Naive thymus-derived CD4-positive, alpha-beta T cell (primary cell): ENCODE measurements around the gene WFDC1. TPM values are rescaled to one million over a fixed set of nuclear protein-coding genes. Genes with fewer than 3 reads are reported as not detected.

Experiments
- ATAC-seq: fragments of 150-1000 bp; cut with Tn5 transposase; 2 replicates; pipeline ENCODE4 v1.10.0; 2021; ENCODE audit warnings: mild to moderate bottlenecking, moderate library complexity
- CTCF ChIA-PET: fragments of 350-600 bp; sonication (Branson Sonifier 250); formaldehyde crosslinking; loops from one replicate; lab custom pipeline; 2021; ENCODE audit warnings: antibody characterized with exemption; lab: Charles Lee
- POLR2A ChIA-PET: fragments of 350-600 bp; sonication (Branson Sonifier 250); formaldehyde crosslinking; loops from one replicate; lab custom pipeline; 2021; ENCODE audit warnings: antibody characterized with exemption, inconsistent platforms; lab: Charles Lee
- DNase-seq, 9 donors: peaks; one replicate each; pipeline versions ENCODE4 v3.0.0 to v3.0.0-alpha.2; 2020 to 2022; ENCODE audit warnings: mixed read lengths in 1 of 9
- H3K27ac ChIP-seq: one replicate; pipeline ENCODE4 v1.7.0; 2013; ENCODE audit warnings: mild to moderate bottlenecking, low read depth, low read length, moderate library complexity
- H3K27me3 ChIP-seq, 2 donors: one replicate each; pipeline ENCODE4 v1.7.0; 2013; ENCODE audit warnings: low read length in 2 of 2, mild to moderate bottlenecking in 2 of 2, moderate library complexity in 2 of 2; ENCODE audit not compliant: control insufficient read depth in 2 of 2, insufficient read depth in 2 of 2
- H3K36me3 ChIP-seq, 3 experiments: 1 replicate in 2 of 3; 2 replicates in 1 of 3; pipeline ENCODE4 v1.7.0; 2013; ENCODE audit warnings: low read length in 3 of 3, mild to moderate bottlenecking in 3 of 3, moderate library complexity in 1 of 3; ENCODE audit not compliant: insufficient read depth in 3 of 3, control insufficient read depth in 2 of 3
- H3K4me1 ChIP-seq, 2 donors: one replicate each; pipeline ENCODE4 v1.7.0; 2013; ENCODE audit warnings: low read length in 2 of 2, mild to moderate bottlenecking in 2 of 2, moderate library complexity in 1 of 2; ENCODE audit not compliant: control insufficient read depth in 2 of 2, insufficient read depth in 2 of 2
- H3K4me3 ChIP-seq: 2 replicates; pipeline ENCODE4 v1.7.0; 2013; ENCODE audit warnings: mild to moderate bottlenecking, low read length
- H3K9me3 ChIP-seq, 3 experiments: 1 replicate in 2 of 3; 2 replicates in 1 of 3; pipeline ENCODE4 v1.7.0; 2013; ENCODE audit warnings: low read length in 3 of 3; ENCODE audit not compliant: control insufficient read depth in 2 of 3
- H3K27ac Mint-ChIP-seq, 9 donors: one replicate each; pipeline ENCODE4 v1.8.0; 2020 to 2022; ENCODE audit warnings: mixed read lengths in 9 of 9, mild to moderate bottlenecking in 8 of 9, moderate library complexity in 5 of 9, inconsistent platforms in 2 of 9
- H3K27me3 Mint-ChIP-seq, 5 donors: one replicate each; pipeline ENCODE4 v1.8.0; 2021 to 2022; ENCODE audit warnings: mixed read lengths in 5 of 5, mild to moderate bottlenecking in 1 of 5
- H3K36me3 Mint-ChIP-seq, 5 donors: one replicate each; pipeline ENCODE4 v1.8.0; 2020 to 2022; ENCODE audit warnings: mixed read lengths in 5 of 5, mild to moderate bottlenecking in 3 of 5, inconsistent platforms in 1 of 5
- H3K4me1 Mint-ChIP-seq, 7 donors: one replicate each; pipeline ENCODE4 v1.8.0; 2020 to 2022; ENCODE audit warnings: mixed read lengths in 7 of 7, mild to moderate bottlenecking in 3 of 7, inconsistent platforms in 1 of 7
- H3K4me3 Mint-ChIP-seq, 10 donors: one replicate each; pipeline ENCODE4 v1.8.0; 2020 to 2022; ENCODE audit warnings: mild to moderate bottlenecking in 10 of 10, mixed read lengths in 10 of 10, moderate library complexity in 6 of 10, inconsistent platforms in 2 of 10
- H3K9me3 Mint-ChIP-seq, 11 donors: one replicate each; pipeline ENCODE4 v1.8.0; 2020 to 2022; ENCODE audit warnings: mixed read lengths in 11 of 11, mild to moderate bottlenecking in 4 of 11, inconsistent platforms in 1 of 11, moderate library complexity in 1 of 11
- intact Hi-C, 2 donors: fragments of 100-400 bp; cut with micrococcal nuclease; formaldehyde crosslinking; loops; one replicate each; pipeline ENCODE4 v1.15.1; 2023
- polyA plus RNA-seq, 2 donors: library from polyadenylated mRNA; unstranded; fragments of 300-500 nt; fragmentation: Illumina TruSeq; gene quantifications; one replicate each; pipeline ENCODE4 v1.2.3, GENCODE V29; 2021
- total RNA-seq, 6 experiments: library from RNA in 5 of 6; stranded (reverse) in 5 of 6; gene quantifications; 1 replicate in 5 of 6; 2 replicates in 1 of 6; pipeline ENCODE4 v1.2.3 and lab custom pipeline; 2021 to 2026

Gene WFDC1
- total and polyA plus RNA-seq, 7 experiments from 2014 or later = not detected

GRCh38 chr16:84294117-84294516 lies 561 bp upstream of the WFDC1 start:
- Mint-ChIP-seq H3K36me3 (peaks cover 0 to 8% (median 0%) of the 10 kb centered on the region in 5 donors), H3K27me3 (peaks cover 30 to 53% (median 44%) of the 10 kb centered on the region in 5 donors), H3K4me1 (peaks cover 0 to 19% (median 12%) of the 10 kb centered on the region in 7 donors), H3K4me3 (peak overlapping the region in 8 of 10 donors; percentile 8 to 68 (median 50)), H3K27ac (no peak overlapping the region), H3K9me3 (no peaks in the 10 kb centered on the region)
- Histone ChIP-seq H3K9me3 (no peaks in the 10 kb centered on the region), H3K27ac (no peak overlapping the region), H3K4me1 (no peaks in the 10 kb centered on the region), H3K36me3 (no peaks in the 10 kb centered on the region), H3K4me3 (no peak overlapping the region), H3K27me3 (peaks cover 0 to 4% of the 10 kb centered on the region in 2 donors)
- ATAC-seq (peak; percentile 55), DNase-seq (no peak)
- ChIA-PET POLR2A (no interaction called here), CTCF (no interaction called here)
- intact Hi-C loops = no loop called here

- H3K4me3 ChIP-seq = no peak overlapping the region
- no peak overlapping the region for H3K27ac Mint-ChIP-seq
- DNase-seq (no peak), ATAC-seq (no peak)
- no peaks in the 10 kb centered on the region for H3K4me1 ChIP-seq
- H3K27me3 Mint-ChIP-seq = peaks cover 30 to 50% (median 42%) of the 10 kb centered on the region in 5 donors
- intact Hi-C loops = no loop called here
- no peaks in the 10 kb centered on the region for H3K9me3 ChIP-seq
- H3K27me3 ChIP-seq = peaks cover 0 to 4% of the 10 kb centered on the region in 2 donors
- no peak overlapping the region for H3K27ac ChIP-seq
- POLR2A ChIA-PET = interaction anchor here (0.6 kb wide), 1 partner anchor 9 kb away, joined by 3 read pairs; no protein-coding TSS in a partner anchor
- no peaks in the 10 kb centered on the region for H3K36me3 ChIP-seq
- peaks cover 0 to 19% (median 14%) of the 10 kb centered on the region in 7 donors for H3K4me1 Mint-ChIP-seq
- H3K9me3 Mint-ChIP-seq = no peaks in the 10 kb centered on the region
- peaks cover 0 to 8% (median 0%) of the 10 kb centered on the region in 5 donors for H3K36me3 Mint-ChIP-seq
- CTCF ChIA-PET = no interaction called here
- H3K4me3 Mint-ChIP-seq = peak overlapping the region in 5 of 10 donors; percentile 17 to 68 (median 48)
These were observed 654 bp downstream of the WFDC1 start for GRCh38 chr16:84295203-84295860.

GRCh38 chr16:84298376-84298899 lies 3.8 kb downstream of the WFDC1 start:
- no peak overlapping the region for H3K27ac Mint-ChIP-seq
- H3K36me3 Mint-ChIP-seq = peaks cover 0 to 4% (median 0%) of the 10 kb centered on the region in 5 donors
- H3K27me3 Mint-ChIP-seq = peaks cover 28 to 37% (median 35%) of the 10 kb centered on the region in 5 donors
- H3K4me1 Mint-ChIP-seq = peaks cover 0 to 19% (median 12%) of the 10 kb centered on the region in 7 donors
- H3K4me3 ChIP-seq = no peak overlapping the region
- ATAC-seq (no peak), DNase-seq (no peak)
- intact Hi-C loops = no loop called here
- ChIA-PET CTCF (no interaction called here), POLR2A (no interaction called here)
- H3K9me3 ChIP-seq = no peaks in the 10 kb centered on the region
- no peak overlapping the region for H3K4me3 Mint-ChIP-seq
- H3K27ac ChIP-seq = no peak overlapping the region
- H3K9me3 Mint-ChIP-seq = no peaks in the 10 kb centered on the region
- no peaks in the 10 kb centered on the region for H3K4me1 ChIP-seq
- H3K36me3 ChIP-seq = no peaks in the 10 kb centered on the region
- H3K27me3 ChIP-seq = peaks cover 0 to 4% of the 10 kb centered on the region in 2 donors

GRCh38 chr16:84299734-84300440 lies 5.2 kb downstream of the WFDC1 start:
- Mint-ChIP-seq H3K27ac (no peak overlapping the region), H3K9me3 (no peaks in the 10 kb centered on the region), H3K4me1 (peaks cover 0 to 9% (median 5%) of the 10 kb centered on the region in 7 donors), H3K4me3 (no peak overlapping the region), H3K27me3 (peaks cover 18 to 33% (median 28%) of the 10 kb centered on the region in 5 donors), H3K36me3 (peaks cover 0 to 4% (median 0%) of the 10 kb centered on the region in 5 donors)
- ATAC-seq (no peak), DNase-seq (no peak)
- H3K9me3 ChIP-seq = no peaks in the 10 kb centered on the region
- intact Hi-C loops = no loop called here
- POLR2A ChIA-PET = no interaction called here
- H3K4me3 ChIP-seq = no peak overlapping the region
- CTCF ChIA-PET = interaction anchor here (0.6 kb wide), 1 partner anchor 23 kb away, joined by 3 read pairs; no protein-coding TSS in a partner anchor
- H3K36me3 ChIP-seq = no peaks in the 10 kb centered on the region
- H3K4me1 ChIP-seq = no peaks in the 10 kb centered on the region
- no peak overlapping the region for H3K27ac ChIP-seq
- peaks cover 0 to 4% of the 10 kb centered on the region in 2 donors for H3K27me3 ChIP-seq

GRCh38 chr16:84302111-84302954 lies 7.7 kb downstream of the WFDC1 start:
- Histone ChIP-seq H3K27ac (no peak overlapping the region), H3K9me3 (no peaks in the 10 kb centered on the region), H3K4me3 (no peak overlapping the region), H3K36me3 (no peaks in the 10 kb centered on the region), H3K4me1 (no peaks in the 10 kb centered on the region), H3K27me3 (no peaks in the 10 kb centered on the region)
- H3K36me3 Mint-ChIP-seq = no peaks in the 10 kb centered on the region
- peaks cover 0 to 21% (median 8%) of the 10 kb centered on the region in 5 donors for H3K27me3 Mint-ChIP-seq
- ChIA-PET POLR2A (no interaction called here), CTCF (no interaction called here)
- ATAC-seq = no peak
- H3K4me1 Mint-ChIP-seq = peaks cover 0 to 3% (median 0%) of the 10 kb centered on the region in 7 donors
- no peak overlapping the region for H3K4me3 Mint-ChIP-seq
- no peaks in the 10 kb centered on the region for H3K9me3 Mint-ChIP-seq
- DNase-seq = no peak
- intact Hi-C loops = no loop called here
- H3K27ac Mint-ChIP-seq = no peak overlapping the region

GRCh38 chr16:84303023-84303422 lies 8.3 kb downstream of the WFDC1 start:
- Histone ChIP-seq H3K27ac (no peak overlapping the region), H3K36me3 (no peaks in the 10 kb centered on the region), H3K9me3 (no peaks in the 10 kb centered on the region), H3K4me1 (no peaks in the 10 kb centered on the region), H3K27me3 (no peaks in the 10 kb centered on the region), H3K4me3 (no peak overlapping the region)
- H3K4me3 Mint-ChIP-seq = no peak overlapping the region
- peaks cover 0 to 3% (median 0%) of the 10 kb centered on the region in 7 donors for H3K4me1 Mint-ChIP-seq
- H3K36me3 Mint-ChIP-seq = no peaks in the 10 kb centered on the region
- no peak overlapping the region for H3K27ac Mint-ChIP-seq
- no peaks in the 10 kb centered on the region for H3K9me3 Mint-ChIP-seq
- intact Hi-C loops = no loop called here
- CTCF ChIA-PET = no interaction called here
- ATAC-seq (no peak), DNase-seq (no peak)
- POLR2A ChIA-PET = no interaction called here
- H3K27me3 Mint-ChIP-seq = peaks cover 0 to 21% (median 8%) of the 10 kb centered on the region in 5 donors
